ENCODE measurements around the gene SCUBE1. TPM values are rescaled to one million over a fixed set of nuclear protein-coding genes. Genes with fewer than 3 reads are reported as not detected.

Gene SCUBE1
- total RNA-seq, 2 experiments from 2014 or later, result 0.07 TPM; not detected in 1

- POLR2A ChIA-PET, result no interaction called here
- Mint-ChIP-seq H3K27ac (no peak overlapping the region), H3K4me1 (ENCODE audit: low read depth) (no peaks in the 10 kb centered on the region), H3K36me3 (ENCODE audit: low read depth) (no peaks in the 10 kb centered on the region), H3K27me3 (no peaks in the 10 kb centered on the region), H3K4me3 (no peak overlapping the region), H3K9me3 (no peaks in the 10 kb centered on the region)
- TF ChIP-seq CTCF (IDR thresholded peaks at IDR 0.05), result no peak
- CTCF ChIA-PET, result interaction anchor here (0.8 kb wide), 1 partner anchor 18 kb away, joined by 3 read pairs; no protein-coding TSS in a partner anchor
- intact Hi-C loops (cut with micrococcal nuclease), result no loop called here
- ATAC-seq (no peak), DNase-seq (no peak)
Measured at GRCh38 chr22:43217285-43218030, 125.7 kb downstream of the SCUBE1 start.

GRCh38 chr22:43216738-43217137 lies 126.4 kb downstream of the SCUBE1 start:
- no peaks in the 10 kb centered on the region for H3K4me1 Mint-ChIP-seq (ENCODE audit: low read depth)
- ChIA-PET POLR2A (no interaction called here), CTCF (interaction anchor here (0.8 kb wide), 1 partner anchor 17 kb away, joined by 3 read pairs; no protein-coding TSS in a partner anchor)
- no peak overlapping the region for H3K4me3 Mint-ChIP-seq
- no peaks in the 10 kb centered on the region for H3K36me3 Mint-ChIP-seq (ENCODE audit: low read depth)
- no peaks in the 10 kb centered on the region for H3K9me3 Mint-ChIP-seq
- DNase-seq, result no peak
- H3K27me3 Mint-ChIP-seq, result no peaks in the 10 kb centered on the region
- no peak for ATAC-seq
- no peak overlapping the region for H3K27ac Mint-ChIP-seq
- intact Hi-C loops (cut with micrococcal nuclease), result no loop called here
- no peak for TF ChIP-seq CTCF (IDR thresholded peaks at IDR 0.05)

- no peaks in the 10 kb centered on the region for H3K4me1 Mint-ChIP-seq (ENCODE audit: low read depth)
- no peaks in the 10 kb centered on the region for H3K36me3 Mint-ChIP-seq (ENCODE audit: low read depth)
- intact Hi-C loops (cut with micrococcal nuclease), result no loop called here
- CTCF ChIA-PET, result interaction anchor here (1.0 kb wide), 1 partner anchor 18 kb away, joined by 3 read pairs; no protein-coding TSS in a partner anchor
- no peak overlapping the region for H3K4me3 Mint-ChIP-seq
- POLR2A ChIA-PET, result interaction anchor here (1.2 kb wide), 1 partner anchor 161 kb away, joined by 3 read pairs; no protein-coding TSS in a partner anchor
- no peak overlapping the region for H3K27ac Mint-ChIP-seq
- ATAC-seq (no peak), DNase-seq (no peak)
- H3K9me3 Mint-ChIP-seq, result no peaks in the 10 kb centered on the region
- TF ChIP-seq CTCF (IDR thresholded peaks at IDR 0.05), result no peak
- no peaks in the 10 kb centered on the region for H3K27me3 Mint-ChIP-seq
Measured at GRCh38 chr22:43213962-43214361, 129.2 kb downstream of the SCUBE1 start.

- no peak overlapping the region for H3K4me3 Mint-ChIP-seq
- ATAC-seq, result no peak
- H3K36me3 Mint-ChIP-seq (ENCODE audit: low read depth), result no peaks in the 10 kb centered on the region
- no peaks in the 10 kb centered on the region for H3K4me1 Mint-ChIP-seq (ENCODE audit: low read depth)
- no peaks in the 10 kb centered on the region for H3K9me3 Mint-ChIP-seq
- TF ChIP-seq CTCF (IDR thresholded peaks at IDR 0.05), result no peak
- H3K27ac Mint-ChIP-seq, result no peak overlapping the region
- DNase-seq, result no peak
- H3K27me3 Mint-ChIP-seq, result no peaks in the 10 kb centered on the region
- ChIA-PET POLR2A (interaction anchor here (1.2 kb wide), 1 partner anchor 162 kb away, joined by 3 read pairs; no protein-coding TSS in a partner anchor), CTCF (interaction anchor here (1.4 kb wide), 1 partner anchor 18 kb away, joined by 4 read pairs; no protein-coding TSS in a partner anchor)
- intact Hi-C loops (cut with micrococcal nuclease), result no loop called here
Measured at GRCh38 chr22:43213051-43213450, 130.1 kb downstream of the SCUBE1 start.

- Mint-ChIP-seq H3K36me3 (ENCODE audit: low read depth) (no peaks in the 10 kb centered on the region), H3K27ac (no peak overlapping the region), H3K4me1 (ENCODE audit: low read depth) (no peaks in the 10 kb centered on the region), H3K4me3 (no peak overlapping the region), H3K9me3 (no peaks in the 10 kb centered on the region), H3K27me3 (no peaks in the 10 kb centered on the region)
- ATAC-seq (no peak), DNase-seq (no peak)
- CTCF ChIA-PET, result interaction anchor here (1.4 kb wide), 1 partner anchor 19 kb away, joined by 4 read pairs; no protein-coding TSS in a partner anchor
- no peak for TF ChIP-seq CTCF (IDR thresholded peaks at IDR 0.05)
- intact Hi-C loops (cut with micrococcal nuclease), result no loop called here
- POLR2A ChIA-PET, result interaction anchor here (0.7 kb wide), 1 partner anchor 52 kb away, joined by 3 read pairs; no protein-coding TSS in a partner anchor
Measured at GRCh38 chr22:43212434-43212952, 130.7 kb downstream of the SCUBE1 start.
